ENCODE results near the gene PARD3.

PARD3 gene

DNA sequence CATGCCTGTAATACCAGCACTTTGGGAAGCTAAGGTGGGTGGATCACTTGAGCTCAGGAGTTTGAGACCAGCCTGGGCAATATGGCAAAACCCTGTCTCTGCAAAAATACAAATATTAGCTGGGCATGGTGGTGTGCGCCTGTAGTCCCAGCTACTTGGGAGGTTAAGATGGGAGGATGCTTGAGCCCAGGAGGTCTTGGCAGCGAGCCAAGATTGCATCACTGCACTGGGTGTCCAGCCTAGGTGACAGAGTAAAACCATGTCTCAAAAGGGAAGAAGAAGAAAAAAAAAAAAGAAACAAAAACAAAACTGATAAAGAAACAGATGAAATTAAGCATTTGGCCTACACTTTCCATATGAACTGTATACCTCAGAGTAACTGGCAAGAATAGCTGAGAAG, 319.2 kb downstream of the PARD3 start:
- H3K9ac ChIP-seq (ENCODE audit: low read depth, low read length, poor library complexity, severe bottlenecking) = no peak overlapping the region
- H3K9me2 ChIP-seq (replicated peaks; ENCODE audit: low read depth, low read length) = no peaks in the 10 kb centered on the region
- H2AFZ ChIP-seq (ENCODE audit: low read length) = no peak overlapping the region
- no peaks in the 10 kb centered on the region for H4K20me1 ChIP-seq (ENCODE audit: insufficient read depth, low read length, poor library complexity, severe bottlenecking)
- H3K36me3 ChIP-seq (ENCODE audit: insufficient read depth, low read length) = no peaks in the 10 kb centered on the region
- no peaks in the 10 kb centered on the region for H3F3A ChIP-seq (ENCODE audit: low read depth)
- H3K4me2 ChIP-seq (ENCODE audit: low read depth, low read length, poor library complexity, severe bottlenecking) = no peak overlapping the region
- TF ChIP-seq, protein P1, sequence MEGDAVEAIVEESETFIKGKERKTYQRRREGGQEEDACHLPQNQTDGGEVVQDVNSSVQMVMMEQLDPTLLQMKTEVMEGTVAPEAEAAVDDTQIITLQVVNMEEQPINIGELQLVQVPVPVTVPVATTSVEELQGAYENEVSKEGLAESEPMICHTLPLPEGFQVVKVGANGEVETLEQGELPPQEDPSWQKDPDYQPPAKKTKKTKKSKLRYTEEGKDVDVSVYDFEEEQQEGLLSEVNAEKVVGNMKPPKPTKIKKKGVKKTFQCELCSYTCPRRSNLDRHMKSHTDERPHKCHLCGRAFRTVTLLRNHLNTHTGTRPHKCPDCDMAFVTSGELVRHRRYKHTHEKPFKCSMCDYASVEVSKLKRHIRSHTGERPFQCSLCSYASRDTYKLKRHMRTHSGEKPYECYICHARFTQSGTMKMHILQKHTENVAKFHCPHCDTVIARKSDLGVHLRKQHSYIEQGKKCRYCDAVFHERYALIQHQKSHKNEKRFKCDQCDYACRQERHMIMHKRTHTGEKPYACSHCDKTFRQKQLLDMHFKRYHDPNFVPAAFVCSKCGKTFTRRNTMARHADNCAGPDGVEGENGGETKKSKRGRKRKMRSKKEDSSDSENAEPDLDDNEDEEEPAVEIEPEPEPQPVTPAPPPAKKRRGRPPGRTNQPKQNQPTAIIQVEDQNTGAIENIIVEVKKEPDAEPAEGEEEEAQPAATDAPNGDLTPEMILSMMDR (conservative IDR thresholded peaks at IDR 0.05; ENCODE audit: low read length) = no peak
- TF ChIP-seq EZH2phosphoT487 (IDR thresholded peaks at IDR 0.05; ENCODE audit: borderline replicate concordance) = no peak
- H3K4me1 ChIP-seq (ENCODE audit: insufficient read depth, low read length, poor library complexity, severe bottlenecking) = no peaks in the 10 kb centered on the region
- H3K4me3 ChIP-seq (ENCODE audit: low read length, poor library complexity, severe bottlenecking) = no peak overlapping the region
- H3K79me2 ChIP-seq (ENCODE audit: insufficient read depth, low read length) = 0 out of 2 replicates have a peak, but pooled peaks cover 10% of the 10 kb centered on the region
- H3K27me3 ChIP-seq (ENCODE audit: insufficient read depth, low read length, poor library complexity, severe bottlenecking) = no peaks in the 10 kb centered on the region
- no peaks in the 10 kb centered on the region for H3K9me3 ChIP-seq (ENCODE audit: insufficient read depth, low read depth, low read length)

- H4K20me1 ChIP-seq (ENCODE audit: insufficient read depth, low read length, poor library complexity, severe bottlenecking) = no peaks in the 10 kb centered on the region
- TF ChIP-seq, protein P1 (conservative IDR thresholded peaks at IDR 0.05; ENCODE audit: low read length) = no peak
- TF ChIP-seq EZH2phosphoT487 (IDR thresholded peaks at IDR 0.05; ENCODE audit: borderline replicate concordance) = no peak
- no peaks in the 10 kb centered on the region for H3K4me1 ChIP-seq (ENCODE audit: insufficient read depth, low read length, poor library complexity, severe bottlenecking)
- H3K27me3 ChIP-seq (ENCODE audit: insufficient read depth, low read length, poor library complexity, severe bottlenecking) = no peaks in the 10 kb centered on the region
- no peaks in the 10 kb centered on the region for H3K9me3 ChIP-seq (ENCODE audit: insufficient read depth, low read depth, low read length)
- H3K4me3 ChIP-seq (ENCODE audit: low read length, poor library complexity, severe bottlenecking) = no peak overlapping the region
- no peaks in the 10 kb centered on the region for H3F3A ChIP-seq (ENCODE audit: low read depth)
- no peak overlapping the region for H2AFZ ChIP-seq (ENCODE audit: low read length)
- H3K9ac ChIP-seq (ENCODE audit: low read depth, low read length, poor library complexity, severe bottlenecking) = no peak overlapping the region
- H3K79me2 ChIP-seq (ENCODE audit: insufficient read depth, low read length) = 0 out of 2 replicates have a peak, but pooled peaks cover 10% of the 10 kb centered on the region
- H3K9me2 ChIP-seq (replicated peaks; ENCODE audit: low read depth, low read length) = no peaks in the 10 kb centered on the region
- no peak overlapping the region for H3K4me2 ChIP-seq (ENCODE audit: low read depth, low read length, poor library complexity, severe bottlenecking)
- no peaks in the 10 kb centered on the region for H3K36me3 ChIP-seq (ENCODE audit: insufficient read depth, low read length)
Measured at GRCh38 chr10:34494012-34494411, 321.1 kb downstream of the PARD3 start.

DNA sequence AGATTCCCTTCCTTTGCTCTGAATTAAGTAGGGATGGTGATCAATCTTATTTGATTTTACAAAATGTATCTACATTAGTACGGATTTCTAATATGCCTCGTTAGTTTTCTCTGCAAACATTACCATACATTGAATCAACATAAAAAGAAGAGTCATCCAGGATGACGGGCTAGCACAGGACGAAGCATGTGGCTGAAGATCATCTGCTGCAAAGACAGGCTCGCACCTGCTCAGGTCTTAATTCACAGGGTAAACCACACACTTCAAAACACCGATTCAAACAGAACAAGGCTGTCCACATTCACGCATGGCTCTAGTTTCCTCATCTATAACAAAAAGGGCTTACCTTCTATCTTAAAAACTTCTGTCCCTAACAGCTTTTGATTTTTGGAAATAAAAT, 323.0 kb downstream of the PARD3 start:
- Histone ChIP-seq H3K4me2 (ENCODE audit: low read depth, low read length, poor library complexity, severe bottlenecking) (no peak overlapping the region), H3K9me3 (ENCODE audit: insufficient read depth, low read depth, low read length) (no peaks in the 10 kb centered on the region), H3K4me1 (ENCODE audit: insufficient read depth, low read length, poor library complexity, severe bottlenecking) (no peaks in the 10 kb centered on the region), H3K36me3 (ENCODE audit: insufficient read depth, low read length) (no peaks in the 10 kb centered on the region), H3K4me3 (ENCODE audit: low read length, poor library complexity, severe bottlenecking) (no peak overlapping the region), H4K20me1 (ENCODE audit: insufficient read depth, low read length, poor library complexity, severe bottlenecking) (no peaks in the 10 kb centered on the region), H2AFZ (ENCODE audit: low read length) (no peak overlapping the region), H3K9ac (ENCODE audit: low read depth, low read length, poor library complexity, severe bottlenecking) (no peak overlapping the region), H3F3A (ENCODE audit: low read depth) (no peaks in the 10 kb centered on the region), H3K9me2 (replicated peaks; ENCODE audit: low read depth, low read length) (no peaks in the 10 kb centered on the region), H3K27me3 (ENCODE audit: insufficient read depth, low read length, poor library complexity, severe bottlenecking) (no peaks in the 10 kb centered on the region), H3K79me2 (ENCODE audit: insufficient read depth, low read length) (0 out of 2 replicates have a peak, but pooled peaks cover 10% of the 10 kb centered on the region)
- TF ChIP-seq EZH2phosphoT487 (IDR thresholded peaks at IDR 0.05; ENCODE audit: borderline replicate concordance) = no peak
- TF ChIP-seq, protein P1 (conservative IDR thresholded peaks at IDR 0.05; ENCODE audit: low read length) = no peak

Measured in Loucy (cell line).